K562 (cell line): ENCODE data around the gene HK1. TPM values are rescaled to one million over a fixed set of nuclear protein-coding genes. Genes with fewer than 3 reads are reported as not detected.
"Not testable (repeated sequence)": the region's sequence is repeated elsewhere in the genome, so short reads cannot be mapped to it uniquely, and the experiment has no call there.

Experiments used
- ATAC-seq: fragments of 200-7000 bp; cut with Tn5 transposase; 3 replicates; pipeline ENCODE4 v1.9.1; 2020; ENCODE audit warnings: moderate library complexity
- BruUV-seq: library from RNA; stranded (reverse); fragments of 400-500 nt; replicated peaks from 2 replicates; lab custom pipeline; 2021; lab: Mats Ljungman, UMichigan
- CTCF ChIA-PET: fragments of 300-600 bp; formaldehyde crosslinking; extraction: SDS; loops from one replicate; lab custom pipeline; 2021; ENCODE audit warnings: low intra/inter-chr PET ratio; lab: Yijun Ruan, JAX
- POLR2A ChIA-PET: fragments of 300-600, 350-650 bp; sonication (Branson Sonifier 250); formaldehyde crosslinking; extraction: SDS; loops from one replicate; lab custom pipeline; 2021; ENCODE audit warnings: antibody characterized with exemption, inconsistent platforms; lab: Yijun Ruan, JAX
- DNase-seq, 4 experiments: peaks; one replicate each; pipeline versions ENCODE4 v3.0.0 to v3.0.0-alpha.2; 2011 to 2018; ENCODE audit warnings: low spot score in 3 of 4, mixed read lengths in 3 of 4; ENCODE audit errors: extremely low read depth in 1 of 4
- FAIRE-seq: peaks from 2 replicates; lab custom pipeline; 2011; peaks lifted over from hg19 to GRCh38; lab: Jason Lieb, UNC
- H2AFZ ChIP-seq: 2 replicates; pipeline ENCODE4 v1.6.0; 2011; ENCODE audit warnings: low read depth, low read length, control low read depth, inconsistent platforms
- H3K27ac ChIP-seq: fragments of 200-600 bp; 3 replicates; pipeline ENCODE4 v1.8.0; 2011; ENCODE audit warnings: low read depth, mild to moderate bottlenecking, control low read depth, inconsistent platforms, low read length, moderate library complexity, mixed read lengths; ENCODE audit errors: extremely low read depth
- H3K27me3 ChIP-seq, 2 experiments: fragments of 300-600 bp in 1 of 2; 2 replicates in 1 of 2; 3 replicates in 1 of 2; pipeline versions ENCODE4 v1.6.0 to v1.8.0; 2011; ENCODE audit warnings: inconsistent platforms in 2 of 2, low read length in 2 of 2, mild to moderate bottlenecking in 1 of 2, mixed read lengths in 1 of 2, moderate library complexity in 1 of 2; ENCODE audit not compliant: control insufficient read depth in 2 of 2, insufficient read depth in 2 of 2
- H3K36me3 ChIP-seq: fragments of 300-600 bp; 3 replicates; pipeline ENCODE4 v1.8.0; 2011; ENCODE audit warnings: mild to moderate bottlenecking, low read length, inconsistent platforms; ENCODE audit not compliant: control insufficient read depth, insufficient read depth
- H3K4me1 ChIP-seq, 2 experiments: fragments of 200-600 bp in 1 of 2; replicated peaks in 1 of 2; 2 replicates in 1 of 2; 3 replicates in 1 of 2; pipeline versions ENCODE4 v1.5.1 to v1.8.0; 2011; ENCODE audit warnings: inconsistent platforms in 2 of 2, low read length in 2 of 2, mild to moderate bottlenecking in 1 of 2, mixed read lengths in 1 of 2, moderate library complexity in 1 of 2; ENCODE audit not compliant: control insufficient read depth in 2 of 2, insufficient read depth in 2 of 2
- H3K4me2 ChIP-seq: 2 replicates; pipeline ENCODE4 v1.6.1; 2011; ENCODE audit warnings: low read length, control low read depth, inconsistent platforms, mixed read lengths; ENCODE audit not compliant: insufficient read depth
- H3K4me3 ChIP-seq: fragments of 200-600 bp; sonication (generic), shearing (Covaris generic); 2 replicates; pipeline ENCODE4 v1.5.1; 2016; ENCODE audit warnings: control low read depth, inconsistent platforms
- H3K79me2 ChIP-seq: fragments of 200-600 bp; 3 replicates; pipeline ENCODE4 v1.8.0; 2011; ENCODE audit warnings: low read length, inconsistent platforms; ENCODE audit not compliant: control insufficient read depth, insufficient read depth
- H3K9ac ChIP-seq, 2 experiments: 2 replicates each; pipeline versions ENCODE4 v1.6.0 to v1.6.1; 2011; ENCODE audit warnings: low read depth in 2 of 2, low read length in 2 of 2, control low read depth in 1 of 2, inconsistent platforms in 1 of 2, mild to moderate bottlenecking in 1 of 2, mixed read lengths in 1 of 2; ENCODE audit not compliant: insufficient read depth in 1 of 2
- H3K9me1 ChIP-seq: one replicate; pipeline ENCODE4 v1.6.0; 2011; ENCODE audit warnings: inconsistent platforms, mild to moderate bottlenecking, low read length, moderate library complexity; ENCODE audit not compliant: control insufficient read depth, insufficient read depth
- H3K9me3 ChIP-seq: replicated peaks from 2 replicates; pipeline ENCODE4 v1.5.1; 2011; ENCODE audit warnings: low read depth, low read length, inconsistent platforms; ENCODE audit not compliant: control insufficient read depth, insufficient read depth
- H4K20me1 ChIP-seq: replicated peaks from 2 replicates; pipeline ENCODE4 v1.6.1; 2011; ENCODE audit warnings: low read length, inconsistent platforms, mixed read lengths; ENCODE audit not compliant: control insufficient read depth, insufficient read depth
- ESRRA ChIP-seq: fragments of 450-650 bp; IDR thresholded peaks from 2 replicates; pipeline ENCODE4 v1.6.1; 2014; ENCODE audit warnings: low read depth, mild to moderate bottlenecking, moderate library complexity, borderline replicate concordance
- HNRNPK ChIP-seq: fragments of 200-400 bp; formaldehyde crosslinking; IDR thresholded peaks from one replicate; pipeline ENCODE4 v1.6.1; 2018; ENCODE audit warnings: mild to moderate bottlenecking, low read depth, low read length; ENCODE audit not compliant: poor library complexity, severe bottlenecking
- RAD21 ChIP-seq, 2 experiments: fragments of 250-450 bp in 1 of 2; fragments of 450-650 bp in 1 of 2; sonication (Bioruptor Pico) in 1 of 2; formaldehyde crosslinking in 1 of 2; IDR thresholded peaks in 1 of 2; conservative IDR thresholded peaks in 1 of 2; 2 replicates each; pipeline versions ENCODE4 v1.4.0 to v1.8.0; 2020 to 2022; ENCODE audit warnings: mild to moderate bottlenecking in 2 of 2, moderate library complexity in 1 of 2
- RCOR1 ChIP-seq, 2 experiments: IDR thresholded peaks; 2 replicates each; pipeline ENCODE4 v1.6.1; 2012; ENCODE audit warnings: low read depth in 2 of 2, low read length in 2 of 2, borderline replicate concordance in 1 of 2, improper control_type of control experiment in 1 of 2
- THRAP3 ChIP-seq: fragments of 450-650 bp; IDR thresholded peaks from 2 replicates; pipeline ENCODE4 v1.6.1; 2016; ENCODE audit warnings: mild to moderate bottlenecking, inconsistent platforms, borderline replicate concordance
- WGBS: fragments of 100-300 bp; shearing (Covaris generic); methylation state at CpG from one replicate; pipeline ENCODE4 v1.1.6; 2016; ENCODE audit warnings: low coverage, mixed read lengths; ENCODE audit not compliant: insufficient coverage; ENCODE audit errors: missing lambda C conversion rate; 5-methylcytosine and 5-hydroxymethylcytosine counted together
- in situ Hi-C: fragments of 300-500 bp; cut with MboI; formaldehyde crosslinking; loops from 4 replicates; pipeline ENCODE4 v1.15.0; 2018; ENCODE audit warnings: inconsistent platforms, mixed read lengths
- intact Hi-C: fragments of 100-400 bp; cut with micrococcal nuclease; formaldehyde crosslinking; loops from 2 replicates; pipeline ENCODE4 v1.14.2; 2022
- polyA plus RNA-seq, 8 experiments: library from polyadenylated mRNA; depleted of rRNA in 4 of 8; stranded (reverse) in 5 of 8; unstranded in 3 of 8; fragments of >200 nt; fragmentation: Nextera tagmentation in 2 of 8; fragmentation: Illumina TruSeq in 1 of 8; extraction: Ambion mirVana in 2 of 8; extraction: Trizol in 1 of 8; gene quantifications; 2 replicates each; pipeline versions ENCODE4 v1.2.1 to v1.2.3, GENCODE V29; 2011 to 2014; ENCODE audit warnings: inconsistent platforms in 1 of 8, missing spikeins in 1 of 8
- total RNA-seq, 7 experiments: library from RNA; depleted of rRNA in 6 of 7; stranded (reverse); fragments of >200 nt in 6 of 7; fragmentation: Illumina TruSeq in 2 of 7; extraction: Trizol in 2 of 7; gene quantifications; 2 replicates each; pipeline versions ENCODE4 v1.2.1 to v1.2.3, GENCODE V29; 2011 to 2021; ENCODE audit warnings: low replicate concordance in 1 of 7
- TF ChIP-seq, protein P1 (sequence below), 3 experiments: IDR thresholded peaks in 2 of 3; conservative IDR thresholded peaks in 1 of 3; 2 replicates each; pipeline ENCODE4 v1.5.1; 2011 to 2012; ENCODE audit warnings: low read length in 3 of 3, mild to moderate bottlenecking in 3 of 3, control low read depth in 2 of 3, improper control_type of control experiment in 1 of 3, inconsistent platforms in 1 of 3, low read depth in 1 of 3, mixed read lengths in 1 of 3, moderate library complexity in 1 of 3; ENCODE audit not compliant: insufficient read depth in 2 of 3
- TF ChIP-seq, protein P2 (sequence below): sonication (generic); formaldehyde crosslinking; IDR thresholded peaks from 2 replicates; pipeline ENCODE4 v1.8.1; 2023; ENCODE audit warnings: mild to moderate bottlenecking, missing genetic modification reagents

Gene HK1
- total and polyA plus RNA-seq, 9 of the 15 experiments (the other 6 are each of a cell fraction or from before 2014, with no cell fraction given): 29.2 to 444 (median 193) TPM

DNA sequence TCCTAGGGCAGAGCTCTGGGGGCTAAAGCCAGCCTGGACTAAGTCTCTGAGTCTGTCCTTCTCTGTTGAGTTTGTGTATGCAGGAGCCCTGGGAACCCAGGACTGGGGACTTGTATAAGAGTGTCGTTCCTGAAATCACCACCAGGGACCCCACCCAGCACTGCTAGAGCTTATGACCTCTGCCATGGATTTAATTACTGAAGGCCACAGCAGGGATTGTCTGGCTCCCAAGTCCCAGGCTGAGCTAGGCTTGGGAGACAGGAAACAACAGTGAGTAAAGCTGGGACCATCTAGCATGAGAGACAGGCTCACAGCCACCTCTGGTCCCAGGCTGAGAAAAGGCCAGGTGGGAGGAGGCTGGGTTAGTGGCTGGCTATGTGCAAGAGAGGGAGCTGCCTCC is 171.5 kb downstream of the HK1 start:
- intact Hi-C loops: loop anchor here (5.0 kb wide), 1 partner anchor 37 kb away; no protein-coding TSS in a partner anchor
- ATAC-seq: peak; percentile 86
- no peaks in the 10 kb centered on the region for H3K9me3 ChIP-seq
- H3K9me1 ChIP-seq: no peaks in the 10 kb centered on the region
- BruUV-seq: no TSS peak
- TF ChIP-seq RAD21 (CRISPR knock-in tag; conservative IDR thresholded peaks at IDR 0.05 in 1 of 2, IDR thresholded peaks at IDR 0.05 in 1 of 2): peak in 1 of 2 experiments; percentile 35; a peak in 2 of 4 replicates
- TF ChIP-seq HNRNPK: no peak
- no peak for TF ChIP-seq THRAP3
- TF ChIP-seq ESRRA: peak; percentile 29; the same call in 1 of the 2 replicates
- 0 out of 4 replicates have a peak, but pooled peaks of 1 of the 2 experiments have one; percentile 13 for TF ChIP-seq RCOR1 (IDR thresholded peaks at IDR 0.05; ENCODE audit: borderline replicate concordance in 1 of 2, low read depth in 2 of 2, low read length in 2 of 2)
- TF ChIP-seq, protein P1, sequence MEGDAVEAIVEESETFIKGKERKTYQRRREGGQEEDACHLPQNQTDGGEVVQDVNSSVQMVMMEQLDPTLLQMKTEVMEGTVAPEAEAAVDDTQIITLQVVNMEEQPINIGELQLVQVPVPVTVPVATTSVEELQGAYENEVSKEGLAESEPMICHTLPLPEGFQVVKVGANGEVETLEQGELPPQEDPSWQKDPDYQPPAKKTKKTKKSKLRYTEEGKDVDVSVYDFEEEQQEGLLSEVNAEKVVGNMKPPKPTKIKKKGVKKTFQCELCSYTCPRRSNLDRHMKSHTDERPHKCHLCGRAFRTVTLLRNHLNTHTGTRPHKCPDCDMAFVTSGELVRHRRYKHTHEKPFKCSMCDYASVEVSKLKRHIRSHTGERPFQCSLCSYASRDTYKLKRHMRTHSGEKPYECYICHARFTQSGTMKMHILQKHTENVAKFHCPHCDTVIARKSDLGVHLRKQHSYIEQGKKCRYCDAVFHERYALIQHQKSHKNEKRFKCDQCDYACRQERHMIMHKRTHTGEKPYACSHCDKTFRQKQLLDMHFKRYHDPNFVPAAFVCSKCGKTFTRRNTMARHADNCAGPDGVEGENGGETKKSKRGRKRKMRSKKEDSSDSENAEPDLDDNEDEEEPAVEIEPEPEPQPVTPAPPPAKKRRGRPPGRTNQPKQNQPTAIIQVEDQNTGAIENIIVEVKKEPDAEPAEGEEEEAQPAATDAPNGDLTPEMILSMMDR (IDR thresholded peaks at IDR 0.05 in 2 of 3, conservative IDR thresholded peaks at IDR 0.05 in 1 of 3; ENCODE audit: insufficient read depth in 2 of 3, low read depth in 1 of 3, low read length in 3 of 3): peak; percentile 60 to 74 (median 69)
- TF ChIP-seq, protein P2, sequence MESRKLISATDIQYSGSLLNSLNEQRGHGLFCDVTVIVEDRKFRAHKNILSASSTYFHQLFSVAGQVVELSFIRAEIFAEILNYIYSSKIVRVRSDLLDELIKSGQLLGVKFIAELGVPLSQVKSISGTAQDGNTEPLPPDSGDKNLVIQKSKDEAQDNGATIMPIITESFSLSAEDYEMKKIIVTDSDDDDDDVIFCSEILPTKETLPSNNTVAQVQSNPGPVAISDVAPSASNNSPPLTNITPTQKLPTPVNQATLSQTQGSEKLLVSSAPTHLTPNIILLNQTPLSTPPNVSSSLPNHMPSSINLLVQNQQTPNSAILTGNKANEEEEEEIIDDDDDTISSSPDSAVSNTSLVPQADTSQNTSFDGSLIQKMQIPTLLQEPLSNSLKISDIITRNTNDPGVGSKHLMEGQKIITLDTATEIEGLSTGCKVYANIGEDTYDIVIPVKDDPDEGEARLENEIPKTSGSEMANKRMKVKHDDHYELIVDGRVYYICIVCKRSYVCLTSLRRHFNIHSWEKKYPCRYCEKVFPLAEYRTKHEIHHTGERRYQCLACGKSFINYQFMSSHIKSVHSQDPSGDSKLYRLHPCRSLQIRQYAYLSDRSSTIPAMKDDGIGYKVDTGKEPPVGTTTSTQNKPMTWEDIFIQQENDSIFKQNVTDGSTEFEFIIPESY (CRISPR knock-in tag): no peak
- TF ChIP-seq, all 486 proteins: peak for 4
- peaks cover 14 to 15% of the 10 kb centered on the region in 2 experiments for H3K4me1 ChIP-seq
- H3K4me3 ChIP-seq: no peak overlapping the region
- H3K79me2 ChIP-seq: no peaks in the 10 kb centered on the region
- H3K4me2 ChIP-seq: no peak overlapping the region
- no peak overlapping the region for H3K27ac ChIP-seq
- 0 out of 5 replicates have a peak, but pooled peaks cover 0 to 9% of the 10 kb centered on the region in 2 experiments for H3K27me3 ChIP-seq
- ChIA-PET CTCF (no interaction called here), POLR2A (interaction anchor here (0.6 to 1.3 kb wide), 7 partner anchors 13 to 1195 kb away, joined by 3 to 5 read pairs (median 3); no protein-coding TSS in a partner anchor)
- H3K36me3 ChIP-seq: no peaks in the 10 kb centered on the region
- in situ Hi-C loops: no loop called here
- peak; percentile 87 for FAIRE-seq
- H2AFZ ChIP-seq: no peak overlapping the region
- peak; percentile 54 to 70 (median 66) for DNase-seq
- 0% methylated on average over 1 of the region's 1 CpG for WGBS
- no peaks in the 10 kb centered on the region for H4K20me1 ChIP-seq
- no peak overlapping the region for H3K9ac ChIP-seq

DNA sequence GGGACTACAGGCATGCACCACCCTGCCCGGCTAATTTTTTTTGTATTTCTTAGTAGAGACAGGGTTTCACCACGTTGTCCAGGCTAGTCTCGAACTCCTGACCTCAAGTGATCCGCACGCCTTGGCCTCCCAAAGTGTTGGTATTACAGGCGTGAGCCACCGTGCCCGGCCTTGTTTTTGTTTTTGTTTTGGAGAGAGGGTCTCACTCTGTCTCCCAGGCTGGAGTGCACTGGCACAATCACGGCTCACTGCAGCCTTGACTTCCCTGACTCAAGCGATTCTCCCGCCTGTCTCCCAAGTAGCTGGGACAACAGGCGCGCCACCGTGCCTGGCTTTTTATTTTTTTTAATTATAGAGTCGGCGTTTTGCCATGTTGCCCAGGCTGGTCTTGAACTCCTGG is 172.1 kb downstream of the HK1 start:
- DNase-seq, CTCF ChIA-PET, H4K20me1 ChIP-seq, intact Hi-C loops, H3K4me3 ChIP-seq, BruUV-seq, H3K27me3 ChIP-seq, H3K79me2 ChIP-seq, ATAC-seq, H3K9ac ChIP-seq, H3K4me2 ChIP-seq, H3K36me3 ChIP-seq, in situ Hi-C loops, H3K27ac ChIP-seq, FAIRE-seq, H3K9me1 ChIP-seq, H3K9me3 ChIP-seq: not testable (repeated sequence)
- POLR2A ChIA-PET: interaction anchor here (0.6 to 1.8 kb wide), 4 partner anchors 11 to 583 kb away, joined by 3 to 6 read pairs (median 4); no protein-coding TSS in a partner anchor
- WGBS: 65% methylated on average over 16 of the region's 16 CpGs
- Histone ChIP-seq H2AFZ (peak overlapping the region; percentile 20; the same call in 1 of the 2 replicates), H3K4me1 (peaks cover 14 to 15% of the 10 kb centered on the region in 2 experiments)
